HG02943 (cell line): Measurements from ENCODE around the gene EFCAB6.

Experiments
- ATAC-seq: cut with Tn5 transposase; IDR thresholded peaks from one replicate; pipeline ENCODE4 v1.9.1; 2021; ENCODE audit warnings: mild to moderate bottlenecking, low read depth, moderate library complexity; ENCODE audit not compliant: unreplicated experiment

EFCAB6 gene

GRCh38 chr22:43819421-43819921 is 7.4 kb upstream of the EFCAB6 start:
- no peak for ATAC-seq

- no peak for ATAC-seq
Measured at GRCh38 chr22:43818981-43819380, 6.9 kb upstream of the EFCAB6 start.

GRCh38 chr22:43817402-43817801 is 5.3 kb upstream of the EFCAB6 start:
- no peak for ATAC-seq

DNA sequence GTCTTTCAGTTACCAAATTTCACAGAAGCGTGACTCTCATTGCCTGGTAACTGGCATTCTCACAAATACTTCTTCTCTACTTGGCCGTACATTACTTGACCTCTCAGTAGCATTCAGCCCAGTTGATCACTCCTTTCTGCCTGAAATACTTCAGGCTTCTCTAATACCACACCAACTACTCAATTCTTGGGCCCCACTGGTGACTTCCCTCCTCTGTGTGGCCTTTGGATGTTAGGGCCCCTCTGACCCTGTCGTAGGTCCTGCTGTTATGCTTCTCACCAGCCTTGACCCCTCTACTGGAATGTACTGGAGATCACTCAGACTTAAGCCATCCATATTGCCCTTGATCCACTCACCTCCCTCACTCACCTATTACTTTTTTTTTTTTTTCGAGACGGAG is 2.2 kb upstream of the EFCAB6 start:
- no peak for ATAC-seq

DNA sequence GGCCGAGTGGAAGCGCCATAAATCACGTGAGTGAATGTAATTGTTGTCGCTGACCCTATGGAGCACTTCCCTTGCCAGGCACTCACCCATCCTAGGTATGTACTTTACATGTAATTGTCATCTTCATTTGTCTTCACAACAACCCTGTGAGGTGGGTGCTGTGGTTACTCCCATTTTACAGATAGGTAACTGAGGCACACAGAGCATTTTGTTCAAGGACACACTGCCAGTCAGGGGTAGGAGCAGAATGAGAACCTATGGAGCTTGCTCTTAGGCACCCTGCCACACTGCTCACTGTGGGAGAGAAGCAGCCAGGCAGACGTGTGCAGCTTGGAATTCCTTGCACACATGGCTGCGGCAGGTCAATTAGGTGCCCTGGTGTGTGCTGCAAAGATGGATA is 785 bp upstream of the EFCAB6 start:
- ATAC-seq = no peak

DNA sequence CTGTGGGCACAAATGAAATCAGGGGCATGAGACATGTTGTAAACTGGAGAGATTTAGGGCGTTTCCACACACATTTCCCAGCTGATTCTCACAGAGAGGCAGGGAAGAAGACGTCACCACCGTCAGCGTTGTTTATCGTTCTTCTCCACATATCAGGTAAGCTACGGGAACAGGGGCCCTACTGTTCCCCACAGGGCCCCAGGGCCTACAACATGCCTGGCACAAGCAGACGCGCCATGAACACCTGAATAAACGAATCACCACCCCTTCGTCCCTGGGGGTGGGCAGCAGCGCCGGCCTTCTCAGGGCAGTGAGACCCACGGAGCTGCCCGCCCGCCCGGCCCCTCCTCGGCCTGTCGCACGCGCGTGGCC is 342 bp downstream of the EFCAB6 start:
- ATAC-seq = no peak

DNA sequence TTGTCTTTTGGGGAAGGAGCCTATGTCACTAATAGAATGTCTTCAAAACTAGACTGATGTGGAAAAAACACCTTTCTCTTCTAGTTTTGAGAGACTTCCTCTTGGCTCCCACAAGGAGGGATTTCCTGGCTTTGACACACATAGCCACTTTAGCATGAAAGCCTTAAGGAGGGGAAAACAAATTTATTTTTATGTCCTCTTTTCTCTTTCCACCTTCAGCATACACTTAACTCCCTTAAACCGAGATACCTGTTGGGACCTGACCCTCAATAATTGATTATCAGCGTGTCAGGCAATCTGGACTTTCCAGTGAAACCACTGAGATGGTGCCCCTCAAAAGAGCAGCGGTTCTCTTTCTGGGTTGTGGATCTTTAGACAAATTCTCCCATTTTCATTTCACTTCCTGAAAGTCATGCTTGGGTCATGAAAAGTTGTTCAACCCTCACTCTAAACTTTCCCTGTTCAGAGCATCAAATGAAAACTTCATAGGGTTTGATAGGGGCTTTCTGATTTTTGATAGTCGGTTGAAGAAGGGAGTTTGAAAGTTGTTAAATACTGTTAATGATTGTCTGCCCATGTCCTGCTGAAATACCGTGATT is 9.1 kb downstream of the EFCAB6 start:
- ATAC-seq = no peak

DNA sequence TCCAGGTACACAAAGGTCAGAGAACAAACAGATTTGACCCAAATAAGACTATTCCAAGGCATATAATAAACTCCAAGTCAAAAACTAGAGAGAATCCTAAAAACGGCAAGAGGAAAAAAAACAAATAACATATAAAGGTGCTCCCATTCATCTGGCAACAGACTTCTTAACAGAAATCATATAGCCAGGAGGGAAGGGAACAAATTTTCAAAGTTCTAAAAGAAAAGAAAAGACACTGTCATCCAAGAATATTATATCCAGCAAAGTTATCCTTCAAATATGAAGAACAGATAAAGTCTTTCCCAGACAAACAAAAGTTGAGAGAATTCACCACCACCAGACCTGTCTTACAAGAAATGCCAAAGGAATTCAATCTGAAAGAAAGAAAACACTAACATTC is 11.1 kb downstream of the EFCAB6 start:
- ATAC-seq = no peak

DNA sequence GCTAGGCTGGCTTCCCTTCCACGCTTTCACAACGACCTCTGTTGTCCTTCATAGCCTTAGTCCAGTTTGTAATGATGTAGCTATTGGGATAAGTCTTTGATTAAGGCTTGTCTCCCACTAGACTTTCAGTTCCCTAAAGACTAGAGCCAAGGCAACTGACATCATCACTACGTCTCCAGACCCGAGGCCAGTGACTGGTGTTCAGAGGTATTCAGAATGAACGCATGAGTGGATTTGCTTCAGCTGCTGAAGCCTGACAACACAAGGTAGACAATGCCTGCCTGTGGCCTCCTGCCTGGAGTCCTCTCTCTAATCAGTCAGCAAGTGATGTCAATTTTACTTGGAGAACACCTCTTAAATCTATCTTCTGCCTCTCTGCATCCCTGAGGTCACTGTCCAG is 13.6 kb downstream of the EFCAB6 start:
- ATAC-seq = no peak

- ATAC-seq = no peak
Measured at GRCh38 chr22:43796567-43796966, 15.5 kb downstream of the EFCAB6 start.

DNA sequence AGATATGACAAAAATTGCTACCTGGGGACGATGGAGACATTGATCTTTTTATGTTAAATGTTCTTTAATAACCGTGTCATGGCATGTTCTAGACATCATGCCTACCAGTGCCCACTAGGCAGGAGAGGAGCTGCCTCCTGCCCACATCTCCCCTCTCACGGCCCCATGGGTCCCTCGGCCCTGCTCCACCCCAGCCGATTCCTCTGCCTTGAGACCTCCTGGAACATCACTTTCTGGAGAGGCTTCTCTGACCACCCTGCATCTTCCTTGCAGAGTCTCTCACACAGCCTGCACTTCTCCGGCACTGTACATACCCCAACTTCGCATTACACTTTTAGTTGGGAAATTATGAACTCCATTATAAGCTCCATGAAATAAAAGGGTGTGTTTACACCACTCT is 16.8 kb downstream of the EFCAB6 start:
- no peak for ATAC-seq

DNA sequence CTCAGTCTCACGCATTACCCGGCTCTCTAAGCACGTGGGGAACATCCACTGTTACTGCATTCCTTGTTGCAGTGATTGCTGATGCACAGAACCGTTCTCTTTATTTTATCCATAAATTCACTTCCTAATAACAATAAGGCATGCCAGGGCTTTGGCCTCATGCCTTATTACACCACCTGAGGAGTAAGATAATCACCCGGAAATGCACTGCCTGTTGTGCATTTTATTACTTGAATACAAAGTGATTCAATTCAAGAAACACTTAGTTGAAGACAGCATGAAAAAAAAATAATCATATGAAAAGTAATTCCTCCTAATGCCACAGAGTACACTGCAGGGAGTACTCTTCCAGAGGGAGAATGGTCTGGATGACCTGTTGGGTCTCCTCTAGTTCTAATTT is 19.2 kb downstream of the EFCAB6 start:
- no peak for ATAC-seq

GRCh38 chr22:43789452-43789851 is 22.7 kb downstream of the EFCAB6 start:
- ATAC-seq = no peak

DNA sequence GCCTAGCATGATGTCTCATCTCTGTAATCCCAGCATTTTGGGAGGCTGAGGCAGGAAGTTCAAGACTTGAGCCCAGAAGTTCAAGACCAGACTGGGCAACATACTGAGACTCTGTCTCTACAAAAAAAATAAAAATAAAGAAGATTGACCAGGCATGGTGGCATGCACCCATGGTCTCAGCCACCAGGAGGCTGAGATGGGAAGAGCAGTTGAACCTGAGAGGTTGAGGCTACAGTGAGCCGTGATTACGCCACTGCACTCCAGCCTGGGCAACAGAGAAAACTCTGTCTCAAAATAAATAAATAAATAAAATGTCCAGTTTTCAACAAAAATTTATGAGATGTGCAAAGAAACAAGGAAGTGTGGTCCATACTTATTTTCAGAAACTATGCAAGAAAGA is 28.3 kb downstream of the EFCAB6 start:
- no peak for ATAC-seq

- no peak for ATAC-seq
Measured at GRCh38 chr22:43782448-43782847, 29.7 kb downstream of the EFCAB6 start.

- no peak for ATAC-seq
Measured at GRCh38 chr22:43777286-43777685, 34.8 kb downstream of the EFCAB6 start.

DNA sequence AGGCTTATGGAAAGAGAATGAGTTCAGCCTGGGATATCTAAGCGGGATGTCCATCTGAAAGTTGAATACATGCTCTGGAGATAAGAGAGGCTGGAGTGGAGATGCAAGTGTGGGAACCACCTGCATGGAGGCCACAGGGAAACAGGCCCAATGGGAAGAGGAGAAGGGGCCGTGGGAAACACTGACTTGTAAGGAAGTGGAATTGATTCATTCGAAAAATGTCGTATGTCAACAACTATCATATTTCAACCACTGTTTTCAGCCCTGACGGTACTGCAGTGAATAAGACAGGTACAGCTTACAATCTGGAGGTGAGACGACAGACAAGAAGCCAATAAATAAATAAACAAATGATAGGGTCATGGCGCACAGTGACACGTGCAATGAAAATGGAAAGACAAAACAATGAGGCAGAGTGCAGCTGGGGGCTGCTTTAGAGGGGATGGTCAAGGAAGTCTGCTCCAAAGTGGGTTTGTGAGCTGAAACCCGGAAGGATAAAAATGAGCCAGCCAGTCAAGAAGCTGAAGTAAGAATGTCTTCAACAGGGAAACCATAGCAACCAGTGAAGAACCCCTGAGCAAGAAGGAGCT is 35.9 kb downstream of the EFCAB6 start:
- ATAC-seq = no peak

DNA sequence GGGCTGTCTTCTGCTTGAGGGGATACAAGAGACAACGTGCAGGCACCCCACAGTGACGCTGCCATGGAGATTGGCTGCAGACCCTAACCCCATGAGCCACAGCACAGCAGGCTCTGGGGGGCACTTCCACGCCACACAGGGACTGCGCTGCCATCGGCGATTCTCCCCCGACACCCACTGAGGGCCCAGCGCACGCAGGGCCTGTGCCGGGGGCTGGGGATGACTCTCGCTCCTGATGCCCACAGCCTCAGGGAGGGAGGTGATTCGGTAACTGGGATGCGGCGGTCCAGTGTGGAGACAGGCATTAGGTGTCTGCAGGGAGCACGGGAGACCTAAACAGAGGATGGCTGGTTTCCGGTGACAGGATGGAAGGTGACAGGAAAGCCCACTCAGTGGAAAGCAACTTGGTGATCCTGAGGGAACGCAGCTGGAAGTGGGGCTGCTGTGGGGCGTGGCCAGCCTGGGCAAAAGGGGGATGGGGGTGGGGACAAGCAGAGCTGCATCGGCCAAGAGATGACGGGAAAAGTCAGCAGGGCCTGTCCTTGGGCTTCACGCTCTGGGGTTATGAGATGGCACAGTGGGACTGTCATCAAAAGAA is 37.7 kb downstream of the EFCAB6 start:
- no peak for ATAC-seq

- no peak for ATAC-seq
Measured at GRCh38 chr22:43772831-43773230, 39.3 kb downstream of the EFCAB6 start.

GRCh38 chr22:43755452-43755851 is 56.7 kb downstream of the EFCAB6 start:
- no peak for ATAC-seq

- ATAC-seq = no peak
Measured at GRCh38 chr22:43755011-43755410, 57.1 kb downstream of the EFCAB6 start.

- ATAC-seq = no peak
Measured at GRCh38 chr22:43754176-43754575, 57.9 kb downstream of the EFCAB6 start.
